SK-N-MC (cell line): ENCODE measurements around the gene GTF3C2.
A peak's percentile ranks its signal among the peaks of the same experiment; 100 is the strongest.

Source experiments
- DNase-seq: peaks from one replicate; pipeline ENCODE4 v3.0.0-alpha.2; 2011; ENCODE audit warnings: low read depth, low spot score
- H3K27ac ChIP-seq: fragments of 200-600 bp; sonication (generic); 2 replicates; pipeline ENCODE4 v1.5.1; 2016; ENCODE audit warnings: mixed run types
- H3K36me3 ChIP-seq: fragments of 200-600 bp; sonication (generic); 2 replicates; pipeline ENCODE4 v1.6.1; 2017; ENCODE audit warnings: antibody characterized with exemption, low read length, mixed read lengths; ENCODE audit not compliant: insufficient read depth
- H3K4me3 ChIP-seq: fragments of 200-600 bp; sonication (generic); 2 replicates; pipeline ENCODE4 v1.5.1; 2016
- H3K9ac ChIP-seq: fragments of 200-600 bp; sonication (generic); 2 replicates; pipeline ENCODE4 v1.8.0; 2017; ENCODE audit warnings: mixed run types, mixed read lengths; ENCODE audit not compliant: insufficient read length
- H3K9me3 ChIP-seq: fragments of 200-600 bp; sonication (generic); 2 replicates; pipeline ENCODE4 v1.6.1; 2017; ENCODE audit warnings: low read depth, mild to moderate bottlenecking, antibody characterized with exemption, low read length, moderate library complexity, mixed read lengths
- EZH2 ChIP-seq: fragments of 200-600 bp; sonication (generic); IDR thresholded peaks from one replicate; pipeline ENCODE4 v1.6.1; 2017; ENCODE audit warnings: antibody characterized with exemption
- FOXP2 ChIP-seq: optimal IDR thresholded peaks from 2 replicates; pipeline ENCODE3; 2011; ENCODE audit warnings: mild to moderate bottlenecking, moderate library complexity; ENCODE audit not compliant: insufficient read depth; ENCODE audit errors: extremely low read length, control extremely low read depth
- POLR2AphosphoS5 ChIP-seq: IDR thresholded peaks from 2 replicates; pipeline ENCODE4 v1.6.1; 2012; ENCODE audit warnings: mild to moderate bottlenecking, low read depth, low read length, borderline replicate concordance

GTF3C2 gene

GRCh38 chr2:27356382-27357181 is at the start of gene GTF3C2:
Gene GTF3C2, minus strand, starts transcription at chr2:27356764. Its CDS starts 13,210 bp downstream, at chr2:27343554.
- Histone ChIP-seq H3K36me3 (peaks cover 5% of the 10 kb centered on the region; the same call in 1 of the 2 replicates), H3K4me3 (peak within 1 kb of the TSS; percentile 99), H3K9me3 (no peaks in the 10 kb centered on the region), H3K9ac (peak within 1 kb of the TSS; percentile 99), H3K27ac (peak within 1 kb of the TSS; percentile 97)
- TF ChIP-seq EZH2 (no peak), FOXP2 (peak; percentile 88), POLR2AphosphoS5 (peak; percentile 78)
- peak; percentile 97 for DNase-seq

- TF ChIP-seq FOXP2 = no peak
- TF ChIP-seq EZH2 = no peak
- no peak for TF ChIP-seq POLR2AphosphoS5
- no peak overlapping the region for H3K4me3 ChIP-seq
- DNase-seq = no peak
- peak overlapping the region; percentile 46; the same call in 1 of the 2 replicates for H3K27ac ChIP-seq
- no peak overlapping the region for H3K9ac ChIP-seq
- no peaks in the 10 kb centered on the region for H3K9me3 ChIP-seq
- H3K36me3 ChIP-seq = peaks cover 29% of the 10 kb centered on the region
Measured at GRCh38 chr2:27400348-27401135, 44.0 kb upstream of the GTF3C2 start.

- Histone ChIP-seq H3K9ac (no peak overlapping the region), H3K4me3 (no peak overlapping the region), H3K27ac (no peak overlapping the region), H3K36me3 (peaks cover 24% of the 10 kb centered on the region), H3K9me3 (no peaks in the 10 kb centered on the region)
- TF ChIP-seq EZH2 (no peak), POLR2AphosphoS5 (no peak), FOXP2 (no peak)
- no peak for DNase-seq
Measured at GRCh38 chr2:27398962-27399361, 42.4 kb upstream of the GTF3C2 start.

- Histone ChIP-seq H3K9me3 (no peaks in the 10 kb centered on the region), H3K9ac (no peak overlapping the region), H3K4me3 (no peak overlapping the region), H3K27ac (no peak overlapping the region), H3K36me3 (peaks cover 11% of the 10 kb centered on the region)
- no peak for TF ChIP-seq POLR2AphosphoS5
- TF ChIP-seq EZH2 = no peak
- no peak for DNase-seq
Measured at GRCh38 chr2:27393225-27393624, 36.7 kb upstream of the GTF3C2 start.

- TF ChIP-seq POLR2AphosphoS5 (no peak), EZH2 (no peak), FOXP2 (no peak)
- Histone ChIP-seq H3K4me3 (no peak overlapping the region), H3K9me3 (no peaks in the 10 kb centered on the region), H3K36me3 (peaks cover 19% of the 10 kb centered on the region), H3K27ac (no peak overlapping the region), H3K9ac (no peak overlapping the region)
- no peak for DNase-seq
Measured at GRCh38 chr2:27390822-27391679, 34.5 kb upstream of the GTF3C2 start.

GRCh38 chr2:27381577-27382181 is 25.1 kb upstream of the GTF3C2 start:
- no peak for DNase-seq

GRCh38 chr2:27380626-27381545 is 24.3 kb upstream of the GTF3C2 start, which contains the start of gene ZNF513:
Gene ZNF513, minus strand, starts transcription at chr2:27380734. Its CDS starts 208 bp downstream, at chr2:27380526.
- Histone ChIP-seq H3K9ac (peak within 1 kb of the TSS; percentile 95), H3K27ac (peak within 1 kb of the TSS; percentile 92), H3K9me3 (no peaks in the 10 kb centered on the region), H3K4me3 (peak within 1 kb of the TSS; percentile 94), H3K36me3 (peaks cover 74% of the 10 kb centered on the region)
- DNase-seq = no peak
- TF ChIP-seq FOXP2 (no peak), POLR2AphosphoS5 (peak; percentile 86)

More at GRCh38 chr2:27381577-27382181, 25.1 kb upstream of the GTF3C2 start:
- Histone ChIP-seq H3K36me3 (peaks cover 72% of the 10 kb centered on the region), H3K27ac (peak overlapping the region; percentile 92), H3K4me3 (no peak overlapping the region), H3K9ac (no peak overlapping the region), H3K9me3 (no peaks in the 10 kb centered on the region)
- TF ChIP-seq POLR2AphosphoS5 (no peak), EZH2 (no peak), FOXP2 (no peak)
